ENCODE data around the gene MPRIP.

DNA sequence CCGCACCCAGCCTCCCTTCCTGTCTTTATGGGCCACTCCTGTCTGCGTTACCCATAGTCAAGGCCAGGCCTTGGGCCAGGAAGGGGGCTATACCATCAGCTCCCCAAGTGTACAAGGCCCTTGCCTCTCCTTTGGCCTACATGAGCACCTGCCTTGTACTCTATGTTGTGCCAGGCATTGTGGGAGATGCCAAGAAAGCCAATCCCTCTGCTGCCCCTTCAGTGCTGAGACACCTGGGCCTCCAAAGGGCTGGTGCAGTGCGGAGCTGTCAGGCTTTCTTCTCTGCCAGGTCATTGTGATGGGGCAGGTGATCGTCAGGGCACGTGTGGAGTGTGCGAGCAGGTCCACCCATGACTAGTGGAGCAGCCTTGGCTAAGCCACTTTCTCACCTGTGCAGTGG is 59.9 kb downstream of the MPRIP start:
- no peak for TF ChIP-seq EZH2 (IDR thresholded peaks at IDR 0.05; ENCODE audit: borderline replicate concordance)
- TF ChIP-seq, protein P1, sequence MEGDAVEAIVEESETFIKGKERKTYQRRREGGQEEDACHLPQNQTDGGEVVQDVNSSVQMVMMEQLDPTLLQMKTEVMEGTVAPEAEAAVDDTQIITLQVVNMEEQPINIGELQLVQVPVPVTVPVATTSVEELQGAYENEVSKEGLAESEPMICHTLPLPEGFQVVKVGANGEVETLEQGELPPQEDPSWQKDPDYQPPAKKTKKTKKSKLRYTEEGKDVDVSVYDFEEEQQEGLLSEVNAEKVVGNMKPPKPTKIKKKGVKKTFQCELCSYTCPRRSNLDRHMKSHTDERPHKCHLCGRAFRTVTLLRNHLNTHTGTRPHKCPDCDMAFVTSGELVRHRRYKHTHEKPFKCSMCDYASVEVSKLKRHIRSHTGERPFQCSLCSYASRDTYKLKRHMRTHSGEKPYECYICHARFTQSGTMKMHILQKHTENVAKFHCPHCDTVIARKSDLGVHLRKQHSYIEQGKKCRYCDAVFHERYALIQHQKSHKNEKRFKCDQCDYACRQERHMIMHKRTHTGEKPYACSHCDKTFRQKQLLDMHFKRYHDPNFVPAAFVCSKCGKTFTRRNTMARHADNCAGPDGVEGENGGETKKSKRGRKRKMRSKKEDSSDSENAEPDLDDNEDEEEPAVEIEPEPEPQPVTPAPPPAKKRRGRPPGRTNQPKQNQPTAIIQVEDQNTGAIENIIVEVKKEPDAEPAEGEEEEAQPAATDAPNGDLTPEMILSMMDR (IDR thresholded peaks at IDR 0.05; ENCODE audit: poor library complexity): no peak
